Natural killer cell (primary cell): ENCODE data around the gene RPS6KA1. TPM values are rescaled to one million over a fixed set of nuclear protein-coding genes. Genes with fewer than 3 reads are reported as not detected.

Source experiments
- ATAC-seq, 3 donors: fragments of 150-1000 bp in 2 of 3; fragments of 200-7000 bp in 1 of 3; cut with Tn5 transposase; 1 replicate in 1 of 3; 2 replicates in 2 of 3; pipeline ENCODE4 v1.10.0; 2021; ENCODE audit warnings: mild to moderate bottlenecking in 2 of 3, moderate library complexity in 2 of 3
- DNase-seq, 2 donors: peaks; one replicate each; pipeline versions ENCODE4 v3.0.0 to v3.0.0-alpha.2; 2013 to 2021; ENCODE audit warnings: mixed read lengths in 1 of 2
- H3K27ac ChIP-seq: one replicate; pipeline ENCODE4 v1.5.1; 2013; ENCODE audit warnings: mild to moderate bottlenecking, low read length
- H3K27me3 ChIP-seq: one replicate; pipeline ENCODE4 v1.6.1; 2013; ENCODE audit warnings: low read length; ENCODE audit not compliant: control insufficient read depth, insufficient read depth
- H3K36me3 ChIP-seq: one replicate; pipeline ENCODE4 v1.6.1; 2013; ENCODE audit warnings: low read length; ENCODE audit not compliant: control insufficient read depth, insufficient read depth
- H3K4me1 ChIP-seq: one replicate; pipeline ENCODE4 v1.6.1; 2013; ENCODE audit warnings: low read length; ENCODE audit not compliant: control insufficient read depth, insufficient read depth
- H3K4me3 ChIP-seq: one replicate; pipeline ENCODE4 v1.5.1; 2013; ENCODE audit warnings: low read length
- H3K9me3 ChIP-seq: one replicate; pipeline ENCODE4 v1.6.1; 2013; ENCODE audit warnings: low read length; ENCODE audit not compliant: control insufficient read depth, insufficient read depth
- H3K27ac Mint-ChIP-seq, 2 donors: one replicate each; pipeline ENCODE4 v1.8.0; 2022; ENCODE audit warnings: mild to moderate bottlenecking in 2 of 2, mixed read lengths in 2 of 2, moderate library complexity in 1 of 2
- H3K27me3 Mint-ChIP-seq, 2 donors: one replicate each; pipeline ENCODE4 v1.8.0; 2022; ENCODE audit warnings: low read depth in 2 of 2, mixed read lengths in 2 of 2
- H3K36me3 Mint-ChIP-seq: one replicate; pipeline ENCODE4 v1.8.0; 2022; ENCODE audit warnings: mixed read lengths
- H3K4me1 Mint-ChIP-seq, 2 donors: one replicate each; pipeline ENCODE4 v1.8.0; 2022; ENCODE audit warnings: mixed read lengths in 2 of 2
- H3K4me3 Mint-ChIP-seq: one replicate; pipeline ENCODE4 v1.8.0; 2022; ENCODE audit warnings: mild to moderate bottlenecking, moderate library complexity, mixed read lengths
- H3K9me3 Mint-ChIP-seq, 2 donors: one replicate each; pipeline ENCODE4 v1.8.0; 2022; ENCODE audit warnings: mixed read lengths in 2 of 2
- CTCF ChIP-seq: fragments of 200-600 bp; IDR thresholded peaks from one replicate; pipeline ENCODE4 v1.8.0; 2022; ENCODE audit warnings: antibody characterized with exemption
- WGBS: methylation state at CpG from one replicate; pipeline ENCODE4 v1.1.7; 2013; ENCODE audit warnings: missing lambda C conversion rate; ENCODE audit not compliant: insufficient coverage; 5-methylcytosine and 5-hydroxymethylcytosine counted together
- intact Hi-C: fragments of 100-400 bp; cut with micrococcal nuclease; formaldehyde crosslinking; loops from one replicate; pipeline ENCODE4 v1.14.2; 2022
- total RNA-seq, 4 donors: library from RNA; stranded (reverse); fragments of 120-200 nt in 1 of 4; gene quantifications; one replicate each; pipeline versions ENCODE4 v1.2.3 to v1.2.4, GENCODE V29; 2013 to 2022

Gene RPS6KA1
- total RNA-seq, 3 donors from 2014 or later (not counting 1 experiment from before 2014, with no cell fraction given) = 191 to 226 (median 215) TPM

GRCh38 chr1:26537951-26538352 lies 8.4 kb downstream of the RPS6KA1 start:
- 10% methylated on average over 2 of the region's 2 CpGs for WGBS
- Histone ChIP-seq H3K27me3 (no peaks in the 10 kb centered on the region), H3K27ac (peak overlapping the region; percentile 27), H3K4me3 (no peak overlapping the region), H3K4me1 (peaks cover 80% of the 10 kb centered on the region), H3K36me3 (no peaks in the 10 kb centered on the region), H3K9me3 (no peaks in the 10 kb centered on the region)
- Mint-ChIP-seq H3K27me3 (no peaks in the 10 kb centered on the region), H3K36me3 (no peaks in the 10 kb centered on the region), H3K4me1 (peaks cover 54 to 59% of the 10 kb centered on the region in 2 donors), H3K9me3 (no peaks in the 10 kb centered on the region), H3K27ac (peak overlapping the region; percentile 80 to 84), H3K4me3 (no peak overlapping the region)
- intact Hi-C loops = no loop called here
- ATAC-seq (peak in 2 of 3 donors; percentile 7 to 42), DNase-seq (peak in 1 of 2 donors; percentile 52)
- TF ChIP-seq CTCF = no peak

- 83% methylated on average over 14 of the region's 14 CpGs for WGBS
- no peaks in the 10 kb centered on the region for H3K9me3 Mint-ChIP-seq
- peak overlapping the region; percentile 80 to 84 for H3K27ac Mint-ChIP-seq
- Histone ChIP-seq H3K36me3 (no peaks in the 10 kb centered on the region), H3K27ac (peak overlapping the region; percentile 27), H3K4me3 (no peak overlapping the region), H3K9me3 (no peaks in the 10 kb centered on the region), H3K27me3 (no peaks in the 10 kb centered on the region), H3K4me1 (peaks cover 87% of the 10 kb centered on the region)
- intact Hi-C loops = no loop called here
- H3K4me3 Mint-ChIP-seq = peak overlapping the region; percentile 19
- DNase-seq (peak in 1 of 2 donors; percentile 66), ATAC-seq (no peak)
- peaks cover 62 to 67% of the 10 kb centered on the region in 2 donors for H3K4me1 Mint-ChIP-seq
- H3K27me3 Mint-ChIP-seq = no peaks in the 10 kb centered on the region
- peak; percentile 43 for TF ChIP-seq CTCF
- H3K36me3 Mint-ChIP-seq = no peaks in the 10 kb centered on the region
Observed at GRCh38 chr1:26538480-26539412, 9.2 kb downstream of the RPS6KA1 start.

GRCh38 chr1:26539722-26540121 lies 10.2 kb downstream of the RPS6KA1 start:
- intact Hi-C loops = loop anchor here (5.0 to 10.0 kb wide), 2 partner anchors 158 to 425 kb away; partner anchors contain the start of genes ARID1A and PDIK1L
- peak overlapping the region; percentile 80 to 84 for H3K27ac Mint-ChIP-seq
- Histone ChIP-seq H3K4me1 (peaks cover 90% of the 10 kb centered on the region), H3K4me3 (no peak overlapping the region), H3K9me3 (no peaks in the 10 kb centered on the region), H3K27me3 (no peaks in the 10 kb centered on the region), H3K36me3 (no peaks in the 10 kb centered on the region), H3K27ac (peak overlapping the region; percentile 98)
- no peaks in the 10 kb centered on the region for H3K36me3 Mint-ChIP-seq
- peaks cover 63 to 70% of the 10 kb centered on the region in 2 donors for H3K4me1 Mint-ChIP-seq
- no peak overlapping the region for H3K4me3 Mint-ChIP-seq
- H3K9me3 Mint-ChIP-seq = no peaks in the 10 kb centered on the region
- ATAC-seq (no peak), DNase-seq (no peak)
- 22% methylated on average over 6 of the region's 6 CpGs for WGBS
- TF ChIP-seq CTCF = no peak
- H3K27me3 Mint-ChIP-seq = no peaks in the 10 kb centered on the region
